Trophoblast cell (in vitro differentiated cells and primary cell): Measurements from ENCODE around the gene LCE3B.

ENCODE experiments used
- DNase-seq, 2 donors: peaks; one replicate each; pipeline ENCODE4 v3.0.0-alpha.2; 2016
- H2AFZ ChIP-seq: 2 replicates; pipeline ENCODE4 v1.6.1; 2013; ENCODE audit warnings: low read length, moderate library complexity, mild to moderate bottlenecking; ENCODE audit not compliant: insufficient read depth, poor library complexity
- H2AK5ac ChIP-seq: 2 replicates; pipeline ENCODE4 v1.6.1; 2013; ENCODE audit warnings: mild to moderate bottlenecking, low read length
- H2BK120ac ChIP-seq: 2 replicates; pipeline ENCODE4 v1.6.1; 2013; ENCODE audit warnings: low read length, mild to moderate bottlenecking, moderate library complexity; ENCODE audit not compliant: insufficient read depth, poor library complexity
- H2BK12ac ChIP-seq: 2 replicates; pipeline ENCODE4 v1.6.1; 2013; ENCODE audit warnings: mild to moderate bottlenecking, low read length, moderate library complexity
- H2BK5ac ChIP-seq: 2 replicates; pipeline ENCODE4 v1.6.1; 2013; ENCODE audit warnings: low read length, low read depth, moderate library complexity, mild to moderate bottlenecking; ENCODE audit not compliant: poor library complexity
- H3K14ac ChIP-seq: 2 replicates; pipeline ENCODE4 v1.6.1; 2013; ENCODE audit warnings: mild to moderate bottlenecking, low read length
- H3K18ac ChIP-seq: 2 replicates; pipeline ENCODE4 v1.6.1; 2013; ENCODE audit warnings: mild to moderate bottlenecking, low read length
- H3K23ac ChIP-seq: 2 replicates; pipeline ENCODE4 v1.6.1; 2013; ENCODE audit warnings: low read length
- H3K27ac ChIP-seq: 2 replicates; pipeline ENCODE4 v1.5.1; 2013; ENCODE audit warnings: low read depth, mild to moderate bottlenecking, inconsistent platforms, low read length, moderate library complexity
- H3K27me3 ChIP-seq: 2 replicates; pipeline ENCODE4 v1.6.1; 2013; ENCODE audit warnings: inconsistent platforms, mild to moderate bottlenecking, low read length, moderate library complexity; ENCODE audit not compliant: insufficient read depth
- H3K36me3 ChIP-seq, 2 experiments: 1 replicate in 1 of 2; 2 replicates in 1 of 2; pipeline ENCODE4 v1.6.1; 2013; ENCODE audit warnings: low read length in 2 of 2, mild to moderate bottlenecking in 2 of 2, moderate library complexity in 1 of 2; ENCODE audit not compliant: insufficient read depth in 2 of 2, control insufficient read depth in 1 of 2
- H3K4ac ChIP-seq: 2 replicates; pipeline ENCODE4 v1.6.1; 2013; ENCODE audit warnings: low read depth, mild to moderate bottlenecking, low read length, moderate library complexity
- H3K4me1 ChIP-seq, 2 experiments: 1 replicate in 1 of 2; 2 replicates in 1 of 2; pipeline ENCODE4 v1.6.1; 2013; ENCODE audit warnings: low read length in 2 of 2, mild to moderate bottlenecking in 2 of 2, moderate library complexity in 1 of 2; ENCODE audit not compliant: insufficient read depth in 2 of 2, control insufficient read depth in 1 of 2
- H3K4me2 ChIP-seq: 2 replicates; pipeline ENCODE4 v1.6.1; 2013; ENCODE audit warnings: inconsistent platforms, mild to moderate bottlenecking, low read length, moderate library complexity
- H3K4me3 ChIP-seq: 2 replicates; pipeline ENCODE4 v1.5.1; 2013; ENCODE audit warnings: mild to moderate bottlenecking, low read depth, low read length, inconsistent platforms
- H3K79me1 ChIP-seq: one replicate; pipeline ENCODE4 v1.6.1; 2013; ENCODE audit warnings: low read length
- H3K79me2 ChIP-seq: 2 replicates; pipeline ENCODE4 v1.6.1; 2013; ENCODE audit warnings: low read length, mild to moderate bottlenecking; ENCODE audit not compliant: control insufficient read depth, insufficient read depth, poor library complexity
- H3K9ac ChIP-seq: 2 replicates; pipeline ENCODE4 v1.6.1; 2013; ENCODE audit warnings: mild to moderate bottlenecking, low read length
- H3K9me3 ChIP-seq: 2 replicates; pipeline ENCODE4 v1.6.1; 2013; ENCODE audit warnings: low read depth, mild to moderate bottlenecking, control low read depth, inconsistent platforms, low read length; ENCODE audit not compliant: insufficient read depth
- H4K12ac ChIP-seq: 2 replicates; pipeline ENCODE4 v1.6.1; 2013; ENCODE audit warnings: low read depth, mild to moderate bottlenecking, low read length, moderate library complexity
- H4K8ac ChIP-seq: 2 replicates; pipeline ENCODE4 v1.6.1; 2013; ENCODE audit warnings: low read depth, mild to moderate bottlenecking, low read length, moderate library complexity
- H4K91ac ChIP-seq: one replicate; pipeline ENCODE4 v1.6.1; 2013; ENCODE audit warnings: low read depth, mild to moderate bottlenecking, low read length, moderate library complexity
- WGBS: extraction: QIAGEN DNeasy Blood & Tissue Kit; methylation state at CpG from one replicate; pipeline ENCODE4 v1.1.7; 2013; ENCODE audit warnings: missing lambda C conversion rate; ENCODE audit not compliant: insufficient read length, insufficient coverage; ENCODE audit errors: extremely low coverage; 5-methylcytosine and 5-hydroxymethylcytosine counted together

Gene LCE3B

DNA sequence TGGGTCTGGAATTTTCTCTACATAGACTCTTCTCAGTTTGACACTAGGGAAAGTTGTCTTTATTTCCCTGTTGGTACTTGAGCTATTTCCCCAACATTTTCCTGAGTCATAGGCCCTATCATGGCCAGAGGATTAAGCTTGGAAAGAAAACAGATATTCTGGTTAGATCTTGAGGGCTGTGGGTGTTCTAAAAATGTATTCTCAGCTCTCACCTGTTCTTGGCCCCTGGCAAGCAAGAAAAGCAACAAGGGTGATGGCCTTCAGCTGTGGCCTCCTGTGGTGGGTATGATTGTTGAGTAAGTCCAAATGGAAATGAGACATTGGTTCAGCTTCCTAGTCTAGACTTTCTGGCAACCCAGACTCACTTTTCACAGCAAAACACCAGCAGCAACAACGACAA, 26.7 kb downstream of the LCE3B start:
- Histone ChIP-seq H2AK5ac (no peak overlapping the region), H3K4me2 (no peak overlapping the region), H4K91ac (no peak overlapping the region), H3K27ac (no peak overlapping the region), H4K12ac (no peak overlapping the region), H2AFZ (no peak overlapping the region), H3K79me2 (no peaks in the 10 kb centered on the region), H3K9me3 (peaks cover 12% of the 10 kb centered on the region), H3K36me3 (no peaks in the 10 kb centered on the region), H3K79me1 (no peaks in the 10 kb centered on the region), H2BK120ac (no peak overlapping the region), H3K23ac (no peak overlapping the region), H3K4me1 (no peaks in the 10 kb centered on the region), H4K8ac (no peak overlapping the region), H3K4me3 (no peak overlapping the region), H3K14ac (no peak overlapping the region), H2BK5ac (no peak overlapping the region), H3K9ac (no peak overlapping the region), H3K27me3 (no peaks in the 10 kb centered on the region), H3K4ac (no peak overlapping the region), H3K18ac (no peak overlapping the region), H2BK12ac (no peak overlapping the region)
- WGBS: no CpG with 5 or more reads among the region's 1 CpG
- DNase-seq: no peak

GRCh38 chr1:152643945-152644344, 30.3 kb downstream of the LCE3B start:
- no peak for DNase-seq
- Histone ChIP-seq H3K18ac (no peak overlapping the region), H4K8ac (no peak overlapping the region), H3K4me1 (no peaks in the 10 kb centered on the region), H3K14ac (no peak overlapping the region), H2BK12ac (no peak overlapping the region), H3K79me2 (no peaks in the 10 kb centered on the region), H3K4ac (no peak overlapping the region), H3K36me3 (no peaks in the 10 kb centered on the region), H2AK5ac (no peak overlapping the region), H3K4me3 (no peak overlapping the region), H3K27ac (no peak overlapping the region), H3K23ac (no peak overlapping the region), H4K91ac (no peak overlapping the region), H2AFZ (no peak overlapping the region), H4K12ac (no peak overlapping the region), H3K9ac (no peak overlapping the region), H3K4me2 (no peak overlapping the region), H3K9me3 (peaks cover 14% of the 10 kb centered on the region), H2BK5ac (no peak overlapping the region), H3K79me1 (no peaks in the 10 kb centered on the region), H3K27me3 (no peaks in the 10 kb centered on the region), H2BK120ac (no peak overlapping the region)
- no CpG with 5 or more reads among the region's 3 CpGs for WGBS

DNA sequence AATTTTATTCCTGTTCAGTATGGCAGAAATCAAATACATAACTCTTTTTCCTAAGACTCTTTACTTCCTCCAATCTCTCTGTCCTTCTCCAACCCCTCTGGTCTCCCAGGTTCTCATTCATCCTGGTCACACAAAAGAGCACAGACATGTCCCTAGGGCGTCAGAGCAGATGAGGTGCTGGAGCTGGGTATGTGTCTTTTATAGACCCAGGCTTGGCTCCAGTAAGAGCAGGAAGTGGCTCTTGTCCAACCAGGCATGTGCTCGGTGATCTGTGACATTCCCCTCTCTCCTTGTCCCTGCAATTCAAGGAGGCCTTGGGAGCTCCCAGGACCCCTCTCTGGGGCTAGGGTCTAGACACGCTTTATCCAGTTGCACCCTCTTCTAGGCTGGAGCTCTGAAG, 31.5 kb downstream of the LCE3B start:
- H2BK5ac ChIP-seq: no peak overlapping the region
- H3K18ac ChIP-seq: no peak overlapping the region
- no peak overlapping the region for H3K23ac ChIP-seq
- H3K14ac ChIP-seq: no peak overlapping the region
- no peaks in the 10 kb centered on the region for H3K36me3 ChIP-seq
- H4K91ac ChIP-seq: no peak overlapping the region
- no peak overlapping the region for H4K12ac ChIP-seq
- H2AFZ ChIP-seq: no peak overlapping the region
- no CpG with 5 or more reads among the region's 3 CpGs for WGBS
- H3K4me1 ChIP-seq: no peaks in the 10 kb centered on the region
- no peak overlapping the region for H3K4me3 ChIP-seq
- no peaks in the 10 kb centered on the region for H3K79me1 ChIP-seq
- H3K9me3 ChIP-seq: peaks cover 14% of the 10 kb centered on the region
- no peak overlapping the region for H4K8ac ChIP-seq
- no peak overlapping the region for H3K4ac ChIP-seq
- no peak overlapping the region for H2BK12ac ChIP-seq
- no peak for DNase-seq
- H3K4me2 ChIP-seq: no peak overlapping the region
- H2BK120ac ChIP-seq: no peak overlapping the region
- no peak overlapping the region for H3K9ac ChIP-seq
- no peaks in the 10 kb centered on the region for H3K27me3 ChIP-seq
- no peak overlapping the region for H2AK5ac ChIP-seq
- H3K27ac ChIP-seq: no peak overlapping the region
- H3K79me2 ChIP-seq: no peaks in the 10 kb centered on the region

DNA sequence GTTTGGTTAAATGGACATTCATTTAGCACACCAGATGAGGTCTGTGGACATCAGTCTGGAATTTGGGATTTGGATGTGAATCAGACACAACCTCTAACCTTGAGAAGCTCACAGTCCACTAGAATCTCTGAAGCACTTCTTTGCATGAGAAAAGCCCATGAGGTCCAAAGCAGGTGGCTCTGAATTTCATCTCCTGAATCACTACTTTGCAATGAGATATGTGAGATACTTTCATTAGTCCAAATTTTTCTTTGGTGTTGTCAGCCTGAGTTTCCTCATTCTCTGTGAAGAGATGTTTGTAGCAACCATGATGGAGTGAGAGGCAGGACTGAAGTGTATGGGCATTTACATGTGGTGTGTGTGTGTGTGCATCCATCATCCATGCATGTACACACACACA, 33.0 kb downstream of the LCE3B start:
- H3K4me3 ChIP-seq: no peak overlapping the region
- no peak overlapping the region for H3K4ac ChIP-seq
- no peak overlapping the region for H2BK120ac ChIP-seq
- no peak overlapping the region for H2AK5ac ChIP-seq
- H3K14ac ChIP-seq: no peak overlapping the region
- H3K4me1 ChIP-seq: no peaks in the 10 kb centered on the region
- no peaks in the 10 kb centered on the region for H3K36me3 ChIP-seq
- H3K79me1 ChIP-seq: no peaks in the 10 kb centered on the region
- H4K8ac ChIP-seq: no peak overlapping the region
- H4K12ac ChIP-seq: no peak overlapping the region
- peak; percentile 23 to 84 for DNase-seq
- H3K18ac ChIP-seq: no peak overlapping the region
- no peak overlapping the region for H3K4me2 ChIP-seq
- no peaks in the 10 kb centered on the region for H3K79me2 ChIP-seq
- H3K27ac ChIP-seq: no peak overlapping the region
- H4K91ac ChIP-seq: no peak overlapping the region
- no peak overlapping the region for H2AFZ ChIP-seq
- H3K23ac ChIP-seq: no peak overlapping the region
- H2BK5ac ChIP-seq: no peak overlapping the region
- H3K9ac ChIP-seq: no peak overlapping the region
- no peak overlapping the region for H2BK12ac ChIP-seq
- no peaks in the 10 kb centered on the region for H3K27me3 ChIP-seq
- H3K9me3 ChIP-seq: peaks cover 12% of the 10 kb centered on the region
